Progenitor cell of endocrine pancreas (in vitro differentiated cells): ENCODE data around the gene TMEM179. TPM values are rescaled to one million over a fixed set of nuclear protein-coding genes. Genes with fewer than 3 reads are reported as not detected.

Experiments
- DNase-seq: peaks from one replicate; pipeline ENCODE4 v3.0.0; 2021; ENCODE audit warnings: low spot score; ENCODE audit not compliant: unreplicated experiment
- H3K27ac Mint-ChIP-seq: 2 replicates; pipeline ENCODE4 v1.8.0; 2021; ENCODE audit warnings: mild to moderate bottlenecking, moderate library complexity, mixed read lengths
- H3K27me3 Mint-ChIP-seq: 2 replicates; pipeline ENCODE4 v1.8.0; 2021; ENCODE audit warnings: mixed read lengths
- H3K36me3 Mint-ChIP-seq: 2 replicates; pipeline ENCODE4 v1.8.0; 2022; ENCODE audit warnings: mixed read lengths; ENCODE audit not compliant: insufficient read depth
- H3K4me1 Mint-ChIP-seq: 2 replicates; pipeline ENCODE4 v1.8.0; 2021; ENCODE audit warnings: low read depth, mixed read lengths
- H3K4me3 Mint-ChIP-seq: 2 replicates; pipeline ENCODE4 v1.8.0; 2021; ENCODE audit warnings: low read depth, mild to moderate bottlenecking, moderate library complexity, mixed read lengths
- H3K9me3 Mint-ChIP-seq: 2 replicates; pipeline ENCODE4 v1.8.0; 2021; ENCODE audit warnings: low read depth, mixed read lengths
- total RNA-seq: library from RNA; stranded (reverse); gene quantifications from 2 replicates; pipeline ENCODE4 v1.2.1, GENCODE V29; 2021
- TF ChIP-seq, protein P1 (sequence below): fragments of 200-600 bp; sonication (generic); IDR thresholded peaks from one replicate; pipeline ENCODE4 v1.5.0; 2021; ENCODE audit warnings: antibody characterized with exemption, mild to moderate bottlenecking; ENCODE audit not compliant: unreplicated experiment

The TMEM179 gene
- total RNA-seq, 1 donor from 2014 or later: 9.2 TPM

DNA sequence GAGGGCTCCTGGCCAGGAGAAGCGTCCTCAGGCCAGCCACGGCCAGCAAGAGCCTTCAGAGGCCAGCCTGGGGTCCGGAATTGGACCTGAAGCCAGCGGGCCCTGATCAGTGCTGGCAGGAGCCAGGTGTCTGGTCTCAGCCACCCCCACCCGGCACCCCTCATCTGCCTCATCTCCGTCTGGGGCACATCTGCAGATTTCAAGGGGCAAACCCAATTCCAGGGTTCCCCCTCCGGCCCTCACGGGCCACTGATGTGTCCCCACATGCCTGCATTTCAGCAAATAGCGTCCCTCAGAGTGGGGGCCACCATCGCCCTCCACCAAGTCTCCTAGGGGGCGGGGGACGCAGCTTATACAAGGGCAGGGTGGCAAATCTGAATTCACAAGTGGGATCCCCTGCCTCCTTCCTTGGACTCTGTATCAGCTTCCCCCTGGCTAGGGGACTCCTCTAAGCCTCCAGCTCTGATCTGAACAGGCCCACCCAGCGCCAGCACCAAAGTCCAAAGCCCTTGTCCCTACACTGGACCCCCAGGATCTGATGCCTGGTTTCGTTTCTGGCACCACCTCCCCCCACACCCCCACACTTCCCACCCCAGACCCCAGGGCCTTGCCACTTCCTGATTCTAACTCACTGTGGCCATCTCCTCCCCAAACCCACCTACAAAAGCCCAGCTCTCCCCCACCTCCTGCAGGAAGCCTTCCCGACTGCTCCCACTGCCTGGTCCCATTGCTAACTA is 10.1 kb downstream of the TMEM179 start:
- no peaks in the 10 kb centered on the region for H3K36me3 Mint-ChIP-seq
- TF ChIP-seq, protein P1, sequence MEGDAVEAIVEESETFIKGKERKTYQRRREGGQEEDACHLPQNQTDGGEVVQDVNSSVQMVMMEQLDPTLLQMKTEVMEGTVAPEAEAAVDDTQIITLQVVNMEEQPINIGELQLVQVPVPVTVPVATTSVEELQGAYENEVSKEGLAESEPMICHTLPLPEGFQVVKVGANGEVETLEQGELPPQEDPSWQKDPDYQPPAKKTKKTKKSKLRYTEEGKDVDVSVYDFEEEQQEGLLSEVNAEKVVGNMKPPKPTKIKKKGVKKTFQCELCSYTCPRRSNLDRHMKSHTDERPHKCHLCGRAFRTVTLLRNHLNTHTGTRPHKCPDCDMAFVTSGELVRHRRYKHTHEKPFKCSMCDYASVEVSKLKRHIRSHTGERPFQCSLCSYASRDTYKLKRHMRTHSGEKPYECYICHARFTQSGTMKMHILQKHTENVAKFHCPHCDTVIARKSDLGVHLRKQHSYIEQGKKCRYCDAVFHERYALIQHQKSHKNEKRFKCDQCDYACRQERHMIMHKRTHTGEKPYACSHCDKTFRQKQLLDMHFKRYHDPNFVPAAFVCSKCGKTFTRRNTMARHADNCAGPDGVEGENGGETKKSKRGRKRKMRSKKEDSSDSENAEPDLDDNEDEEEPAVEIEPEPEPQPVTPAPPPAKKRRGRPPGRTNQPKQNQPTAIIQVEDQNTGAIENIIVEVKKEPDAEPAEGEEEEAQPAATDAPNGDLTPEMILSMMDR: no peak
- no peak overlapping the region for H3K27ac Mint-ChIP-seq
- H3K27me3 Mint-ChIP-seq: peaks cover 10% of the 10 kb centered on the region
- DNase-seq: no peak
- peaks cover 3% of the 10 kb centered on the region for H3K4me1 Mint-ChIP-seq
- H3K4me3 Mint-ChIP-seq: no peak overlapping the region
- H3K9me3 Mint-ChIP-seq: no peaks in the 10 kb centered on the region

DNA sequence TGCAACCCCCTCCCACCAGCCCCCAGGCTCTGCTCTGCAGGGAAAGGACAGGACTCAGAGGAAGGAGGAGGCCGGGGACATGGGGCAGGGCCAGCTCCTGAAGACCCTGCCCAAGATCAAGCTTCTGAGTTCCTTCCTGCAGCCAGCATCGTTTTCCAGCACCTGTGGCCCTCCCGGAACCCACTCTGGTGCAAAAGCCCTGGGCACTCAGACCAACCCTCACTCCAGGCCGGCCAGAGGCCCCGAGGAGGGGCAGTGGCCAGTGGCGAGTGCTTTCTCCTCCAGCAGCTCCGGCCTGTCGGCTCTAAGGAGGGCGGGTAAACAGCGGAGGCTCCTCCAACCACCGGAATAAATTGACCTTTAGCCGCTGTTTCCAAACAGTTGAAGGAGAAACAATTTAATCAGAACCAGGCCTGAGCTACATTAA is 10.8 kb downstream of the TMEM179 start:
- H3K9me3 Mint-ChIP-seq: no peaks in the 10 kb centered on the region
- H3K36me3 Mint-ChIP-seq: no peaks in the 10 kb centered on the region
- no peak overlapping the region for H3K27ac Mint-ChIP-seq
- H3K4me1 Mint-ChIP-seq: peaks cover 3% of the 10 kb centered on the region
- H3K4me3 Mint-ChIP-seq: no peak overlapping the region
- H3K27me3 Mint-ChIP-seq: peaks cover 10% of the 10 kb centered on the region
- DNase-seq: no peak
- TF ChIP-seq, protein P1: no peak

DNA sequence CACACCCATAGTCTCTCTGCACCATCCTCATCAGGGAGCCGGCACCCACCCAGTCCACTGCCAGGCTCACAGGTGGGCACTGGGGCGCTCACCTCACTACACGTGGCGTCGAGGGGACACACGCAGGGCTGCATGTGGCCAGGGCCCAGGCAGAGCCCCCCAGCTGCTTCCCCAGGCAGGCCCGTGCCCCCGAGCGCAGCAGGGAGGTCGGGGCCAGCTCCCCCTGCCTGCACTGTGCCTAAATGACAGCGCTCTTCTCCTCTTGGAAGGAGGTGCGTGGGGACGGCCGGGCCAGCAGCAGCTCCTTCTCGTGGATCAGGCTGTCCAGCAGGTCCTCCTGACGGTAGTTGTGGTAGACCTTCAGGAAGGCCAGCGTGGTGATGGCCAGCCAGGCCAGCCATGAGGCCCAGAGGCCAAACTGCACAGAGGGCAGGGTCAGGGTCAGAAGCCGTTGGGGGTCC is 11.3 kb downstream of the TMEM179 start:
- no peaks in the 10 kb centered on the region for H3K36me3 Mint-ChIP-seq
- TF ChIP-seq, protein P1: no peak
- no peak overlapping the region for H3K27ac Mint-ChIP-seq
- DNase-seq: no peak
- H3K27me3 Mint-ChIP-seq: peaks cover 10% of the 10 kb centered on the region
- no peaks in the 10 kb centered on the region for H3K9me3 Mint-ChIP-seq
- H3K4me3 Mint-ChIP-seq: no peak overlapping the region
- peaks cover 3% of the 10 kb centered on the region for H3K4me1 Mint-ChIP-seq

DNA sequence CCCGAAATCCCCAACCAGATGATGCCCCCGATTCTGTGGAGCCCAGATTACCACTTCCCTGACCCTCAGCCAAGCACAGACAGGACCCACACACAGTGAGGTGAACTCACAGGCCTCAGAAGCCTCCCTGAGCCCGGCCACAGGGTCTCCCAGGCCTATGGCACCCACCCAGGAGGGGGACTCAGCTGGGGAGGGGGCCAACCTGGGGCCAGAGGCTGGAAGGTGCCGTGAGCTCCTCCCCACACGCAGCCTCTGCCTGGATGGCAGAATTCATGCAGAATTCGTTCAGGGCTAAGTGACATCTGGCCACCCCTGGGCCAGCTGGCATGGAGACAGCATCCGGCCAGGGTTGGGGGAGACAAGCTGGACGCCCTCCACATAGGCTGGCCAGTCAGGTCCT is 11.8 kb downstream of the TMEM179 start:
- H3K9me3 Mint-ChIP-seq: no peaks in the 10 kb centered on the region
- H3K27ac Mint-ChIP-seq: no peak overlapping the region
- TF ChIP-seq, protein P1: no peak
- no peaks in the 10 kb centered on the region for H3K36me3 Mint-ChIP-seq
- peaks cover 3% of the 10 kb centered on the region for H3K4me1 Mint-ChIP-seq
- peaks cover 10% of the 10 kb centered on the region for H3K27me3 Mint-ChIP-seq
- no peak overlapping the region for H3K4me3 Mint-ChIP-seq
- DNase-seq: no peak

DNA sequence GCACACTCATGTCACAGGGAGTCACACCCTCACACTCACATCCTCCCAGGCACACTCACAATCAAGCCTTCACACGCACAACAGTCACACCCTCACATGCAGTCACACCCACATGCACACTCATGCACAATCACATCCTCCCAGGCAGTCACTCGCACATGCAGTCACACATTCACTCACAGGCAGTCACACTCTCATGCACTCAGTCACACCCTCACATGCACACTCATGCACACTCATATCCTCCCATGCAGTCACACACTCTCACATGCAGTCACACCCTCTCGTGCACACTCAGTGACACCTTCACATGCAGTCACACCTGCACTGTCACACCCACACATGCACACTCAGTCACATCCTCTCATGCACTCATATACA is 12.3 kb downstream of the TMEM179 start:
- H3K27ac Mint-ChIP-seq: no peak overlapping the region
- H3K4me3 Mint-ChIP-seq: no peak overlapping the region
- peaks cover 3% of the 10 kb centered on the region for H3K4me1 Mint-ChIP-seq
- TF ChIP-seq, protein P1: no peak
- DNase-seq: no peak
- no peaks in the 10 kb centered on the region for H3K36me3 Mint-ChIP-seq
- peaks cover 10% of the 10 kb centered on the region for H3K27me3 Mint-ChIP-seq
- no peaks in the 10 kb centered on the region for H3K9me3 Mint-ChIP-seq
